GM23338 (cell line): ENCODE measurements around the gene AP1S1. TPM values are rescaled to one million over a fixed set of nuclear protein-coding genes. Genes with fewer than 3 reads are reported as not detected.
"Not testable (repeated sequence)": the region's sequence is repeated elsewhere in the genome, so short reads cannot be mapped to it uniquely, and the experiment has no call there.

ENCODE experiments used
- ATAC-seq: fragments of 200-7000 bp; cut with Tn5 transposase; 3 replicates; pipeline ENCODE4 v1.9.1; 2020
- DNase-seq: peaks from one replicate; pipeline ENCODE4 v3.0.0-alpha.2; 2015; ENCODE audit warnings: low spot score
- H2AFZ ChIP-seq: fragments of 200-600 bp; sonication (generic); 2 replicates; pipeline ENCODE4 v1.8.0; 2016; ENCODE audit warnings: antibody characterized with exemption, mild to moderate bottlenecking, moderate library complexity
- H3F3A ChIP-seq: fragments of 200-600 bp; sonication (generic); replicated peaks from 2 replicates; pipeline ENCODE4 v1.8.0; 2017; ENCODE audit warnings: antibody characterized with exemption, mixed run types, low read depth
- H3K27ac ChIP-seq: fragments of 200-600 bp; sonication (generic); 2 replicates; pipeline ENCODE4 v1.6.1; 2016; ENCODE audit warnings: low read depth
- H3K27me3 ChIP-seq: fragments of 200-600 bp; sonication (generic); 2 replicates; pipeline ENCODE4 v1.8.0; 2016; ENCODE audit warnings: mild to moderate bottlenecking, mixed run types, moderate library complexity; ENCODE audit not compliant: insufficient read depth
- H3K36me3 ChIP-seq: fragments of 200-600 bp; sonication (generic); 2 replicates; pipeline ENCODE4 v1.8.0; 2016; ENCODE audit warnings: mild to moderate bottlenecking; ENCODE audit not compliant: insufficient read depth
- H3K4me1 ChIP-seq: fragments of 200-600 bp; sonication (generic); 2 replicates; pipeline ENCODE4 v1.8.0; 2016; ENCODE audit warnings: mild to moderate bottlenecking, moderate library complexity; ENCODE audit not compliant: insufficient read depth
- H3K4me2 ChIP-seq: fragments of 200-600 bp; sonication (generic); 2 replicates; pipeline ENCODE4 v1.7.1; 2017; ENCODE audit warnings: mixed run types
- H3K4me3 ChIP-seq: fragments of 200-600 bp; sonication (generic); 2 replicates; pipeline ENCODE4 v1.6.1; 2016; ENCODE audit warnings: mixed run types
- H3K79me2 ChIP-seq: fragments of 200-600 bp; sonication (generic); replicated peaks from 2 replicates; pipeline ENCODE4 v1.8.0; 2017; ENCODE audit warnings: mild to moderate bottlenecking; ENCODE audit not compliant: insufficient read depth
- H3K9me2 ChIP-seq: fragments of 200-600 bp; sonication (generic); 2 replicates; pipeline ENCODE4 v1.8.0; 2017; ENCODE audit not compliant: insufficient read depth
- H4K20me1 ChIP-seq: fragments of 200-600 bp; sonication (generic); replicated peaks from 2 replicates; pipeline ENCODE4 v1.8.0; 2017; ENCODE audit warnings: mild to moderate bottlenecking; ENCODE audit not compliant: insufficient read depth
- H3K27ac Mint-ChIP-seq: 2 replicates; pipeline ENCODE4 v1.8.0; 2020; ENCODE audit warnings: inconsistent platforms, mild to moderate bottlenecking, moderate library complexity, mixed read lengths
- H3K27me3 Mint-ChIP-seq: 3 replicates; pipeline ENCODE4 v1.8.0; 2022; ENCODE audit warnings: low read depth, mild to moderate bottlenecking, moderate library complexity, mixed read lengths, inconsistent platforms; ENCODE audit not compliant: insufficient read depth, poor library complexity
- H3K36me3 Mint-ChIP-seq: 3 replicates; pipeline ENCODE4 v1.8.0; 2021; ENCODE audit warnings: low read depth, mild to moderate bottlenecking, inconsistent platforms, moderate library complexity, mixed read lengths
- H3K4me1 Mint-ChIP-seq: 3 replicates; pipeline ENCODE4 v1.8.0; 2020; ENCODE audit warnings: mild to moderate bottlenecking, inconsistent platforms, mixed read lengths
- H3K4me3 Mint-ChIP-seq: 3 replicates; pipeline ENCODE4 v1.8.0; 2021; ENCODE audit warnings: moderate library complexity, mild to moderate bottlenecking, inconsistent platforms, mixed read lengths
- H3K9me3 Mint-ChIP-seq: 3 replicates; pipeline ENCODE4 v1.8.0; 2020; ENCODE audit warnings: moderate library complexity, mild to moderate bottlenecking, inconsistent platforms, mixed read lengths
- CTCF ChIP-seq, 2 experiments: fragments of 200-600 bp in 1 of 2; sonication (generic) in 1 of 2; conservative IDR thresholded peaks; 2 replicates each; pipeline versions ENCODE4 v1.5.1 to v1.6.1; 2016 to 2017; ENCODE audit warnings: antibody characterized with exemption in 2 of 2, low read depth in 2 of 2, mild to moderate bottlenecking in 2 of 2, moderate library complexity in 1 of 2
- NANOG ChIP-seq: IDR thresholded peaks from 2 replicates; pipeline ENCODE4 v1.6.1; 2016; ENCODE audit warnings: antibody characterized with exemption, borderline replicate concordance
- POLR2AphosphoS5 ChIP-seq: IDR thresholded peaks from 2 replicates; pipeline ENCODE4 v1.6.1; 2016; ENCODE audit warnings: antibody characterized with exemption, low read depth
- REST ChIP-seq: IDR thresholded peaks from one replicate; pipeline ENCODE4 v1.6.1; 2018; ENCODE audit warnings: antibody characterized with exemption; ENCODE audit not compliant: unreplicated experiment
- ZNF331 ChIP-seq: fragments of 250-450 bp; sonication (Bioruptor Pico); IDR thresholded peaks from 2 replicates; pipeline ENCODE4 v1.5.0; 2020; ENCODE audit warnings: low read depth, mild to moderate bottlenecking, moderate library complexity
- polyA plus RNA-seq: library from polyadenylated mRNA; unstranded; fragments of >200 nt; fragmentation: Nextera tagmentation; extraction: Ambion mirVana; gene quantifications from 2 replicates; pipeline ENCODE4 v1.2.1, GENCODE V29; 2016
- total RNA-seq: library from RNA; depleted of rRNA; stranded (reverse); fragments of >200 nt; shearing (Covaris generic); gene quantifications from 2 replicates; pipeline ENCODE4 v1.2.3, GENCODE V29; 2014

AP1S1 gene
- total and polyA plus RNA-seq, 2 experiments from 2014 or later: 11.5 to 60.6 TPM

DNA sequence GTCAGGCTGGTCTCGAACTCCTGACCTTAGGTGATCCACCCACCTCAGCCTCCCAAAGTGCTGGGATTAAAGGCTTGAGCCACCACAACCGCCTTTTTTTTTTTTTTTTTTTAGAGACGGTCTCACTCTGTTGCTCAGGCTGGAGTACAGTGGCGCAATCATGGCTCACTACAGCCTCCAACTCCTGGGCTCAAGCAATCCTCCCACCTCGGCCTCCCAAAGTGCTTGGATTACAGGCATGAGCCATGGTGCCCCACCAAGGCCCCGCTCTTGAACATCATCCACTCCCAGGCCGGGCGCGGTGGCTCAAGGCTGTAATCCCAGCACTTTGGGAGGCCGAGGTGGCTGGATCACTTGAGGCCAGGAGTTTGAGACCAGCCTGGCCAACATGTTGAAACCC is 45.2 kb downstream of the AP1S1 start:
- not testable (repeated sequence) for H3K36me3 ChIP-seq

GRCh38 chr7:101200504-101200861 is 46.2 kb downstream of the AP1S1 start:
- DNase-seq (no peak), ATAC-seq (peak; percentile 4; the same call in 2 of the 3 replicates)
- peak overlapping the region; percentile 63; the same call in 1 of the 2 replicates for H3K27ac ChIP-seq
- H3K4me2 ChIP-seq: peak overlapping the region; percentile 86
- Mint-ChIP-seq H3K36me3 (no peaks in the 10 kb centered on the region), H3K4me1 (peaks cover 18% of the 10 kb centered on the region), H3K4me3 (peak overlapping the region; percentile 69; the same call in 2 of the 3 replicates), H3K27me3 (peaks cover 20% of the 10 kb centered on the region), H3K9me3 (no peaks in the 10 kb centered on the region), H3K27ac (no peak overlapping the region)
- peak overlapping the region; percentile 68 for H3K4me3 ChIP-seq
- peaks cover 16% of the 10 kb centered on the region for H3K4me1 ChIP-seq
- peaks cover 25% of the 10 kb centered on the region for H3K27me3 ChIP-seq
- H3F3A ChIP-seq: peaks cover 9% of the 10 kb centered on the region
- no peaks in the 10 kb centered on the region for H4K20me1 ChIP-seq
- TF ChIP-seq POLR2AphosphoS5: no peak
- no peak for TF ChIP-seq CTCF (conservative IDR thresholded peaks at IDR 0.05; ENCODE audit: low read depth in 2 of 2)
- H3K79me2 ChIP-seq: no peaks in the 10 kb centered on the region
- no peaks in the 10 kb centered on the region for H3K9me2 ChIP-seq
- H2AFZ ChIP-seq: peak overlapping the region; percentile 94
- no peaks in the 10 kb centered on the region for H3K36me3 ChIP-seq

More for the DNA sequence above, 45.2 kb downstream of the AP1S1 start:
- not testable (repeated sequence) for H3K9me3 Mint-ChIP-seq, H3K4me2 ChIP-seq, H3K36me3 Mint-ChIP-seq, H3F3A ChIP-seq, H4K20me1 ChIP-seq, H3K27ac Mint-ChIP-seq, H3K27ac ChIP-seq, H3K4me3 ChIP-seq, H3K9me2 ChIP-seq, H3K79me2 ChIP-seq, H2AFZ ChIP-seq, DNase-seq, H3K4me3 Mint-ChIP-seq, ATAC-seq
- H3K27me3 Mint-ChIP-seq: peaks cover 20% of the 10 kb centered on the region
- peaks cover 16% of the 10 kb centered on the region for H3K4me1 ChIP-seq
- peaks cover 18% of the 10 kb centered on the region for H3K4me1 Mint-ChIP-seq
- peaks cover 25% of the 10 kb centered on the region for H3K27me3 ChIP-seq

DNA sequence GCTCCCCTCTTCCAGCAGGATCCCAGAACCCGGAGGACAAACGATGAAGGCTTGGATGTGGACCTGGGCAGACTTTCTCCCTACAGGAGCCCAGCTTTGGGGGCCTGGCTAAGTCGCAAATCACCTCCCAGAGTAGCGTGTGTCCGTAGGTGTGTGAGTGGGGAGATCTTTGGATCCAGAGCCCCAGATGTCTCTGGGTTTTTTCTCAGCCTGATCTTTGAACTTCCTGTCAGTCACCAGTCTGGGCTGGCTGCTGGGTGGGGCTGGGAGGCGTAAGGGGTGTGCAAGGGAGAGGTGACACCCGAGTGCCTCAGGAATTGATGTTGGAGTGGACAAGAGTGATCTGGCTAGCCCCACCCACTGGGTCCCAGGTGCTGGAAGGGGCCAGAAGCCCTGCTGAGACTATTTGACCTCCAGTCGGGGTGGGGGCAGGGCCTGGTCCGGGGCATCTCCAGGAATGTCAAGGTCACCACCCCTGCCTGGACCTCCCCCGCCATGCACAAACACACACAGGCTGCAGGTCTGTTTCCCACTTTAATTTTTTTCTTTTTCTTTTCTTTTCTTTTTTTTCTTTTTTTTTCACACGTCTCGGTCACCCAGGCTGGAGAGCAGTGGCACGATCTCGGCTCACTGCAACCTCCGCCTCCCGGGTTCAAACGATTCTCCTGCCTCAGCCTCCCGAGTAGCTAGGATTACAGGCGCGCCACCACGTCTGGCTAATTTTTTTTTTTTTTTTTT is 46.8 kb downstream of the AP1S1 start, which contains the start of gene MOGAT3:
Gene MOGAT3, minus strand, starts transcription at position 175 of the 738 bp plus-strand sequence. CDS start 182 bp downstream, outside the sequence.
- Mint-ChIP-seq H3K9me3 (no peaks in the 10 kb centered on the region), H3K36me3 (no peaks in the 10 kb centered on the region), H3K27me3 (peaks cover 20% of the 10 kb centered on the region), H3K27ac (no peak within 1 kb of the TSS), H3K4me1 (peaks cover 18% of the 10 kb centered on the region), H3K4me3 (peak within 1 kb of the TSS; percentile 69)
- Histone ChIP-seq H3K79me2 (no peaks in the 10 kb centered on the region), H3K27me3 (peaks cover 25% of the 10 kb centered on the region), H3K9me2 (no peaks in the 10 kb centered on the region), H3K4me1 (peaks cover 16% of the 10 kb centered on the region), H3K27ac (peak within 1 kb of the TSS; percentile 63; the same call in 1 of the 2 replicates), H4K20me1 (no peaks in the 10 kb centered on the region), H3K4me3 (peak within 1 kb of the TSS; percentile 68), H3K36me3 (no peaks in the 10 kb centered on the region), H3F3A (peaks cover 9% of the 10 kb centered on the region), H3K4me2 (peak within 1 kb of the TSS; percentile 86), H2AFZ (peak within 1 kb of the TSS; percentile 94)
- peak; percentile 68 for DNase-seq
- ATAC-seq: peak; percentile 34
- TF ChIP-seq ZNF331 (CRISPR knock-in tag): no peak
- no peak for TF ChIP-seq REST
- no peak for TF ChIP-seq NANOG
